MM.1S (cell line): ENCODE results near the gene KCNH1.

Experiments
- EZH2 ChIP-seq: fragments of 300-600 bp; sonication (generic); optimal IDR thresholded peaks from 2 replicates; pipeline ENCODE3; 2017; ENCODE audit warnings: low read depth, mild to moderate bottlenecking, antibody characterized with exemption, low read length, mixed read lengths
- EZH2phosphoT487 ChIP-seq: fragments of 300-600 bp; sonication (generic); IDR thresholded peaks from 2 replicates; pipeline ENCODE4 v1.6.1; 2018; ENCODE audit warnings: antibody characterized with exemption, low read length
- TF ChIP-seq, protein P1 (sequence below): fragments of 300-600 bp; sonication (generic); IDR thresholded peaks from 2 replicates; pipeline ENCODE4 v1.5.1; 2016; ENCODE audit warnings: antibody characterized with exemption, low read length, mixed read lengths

DNA sequence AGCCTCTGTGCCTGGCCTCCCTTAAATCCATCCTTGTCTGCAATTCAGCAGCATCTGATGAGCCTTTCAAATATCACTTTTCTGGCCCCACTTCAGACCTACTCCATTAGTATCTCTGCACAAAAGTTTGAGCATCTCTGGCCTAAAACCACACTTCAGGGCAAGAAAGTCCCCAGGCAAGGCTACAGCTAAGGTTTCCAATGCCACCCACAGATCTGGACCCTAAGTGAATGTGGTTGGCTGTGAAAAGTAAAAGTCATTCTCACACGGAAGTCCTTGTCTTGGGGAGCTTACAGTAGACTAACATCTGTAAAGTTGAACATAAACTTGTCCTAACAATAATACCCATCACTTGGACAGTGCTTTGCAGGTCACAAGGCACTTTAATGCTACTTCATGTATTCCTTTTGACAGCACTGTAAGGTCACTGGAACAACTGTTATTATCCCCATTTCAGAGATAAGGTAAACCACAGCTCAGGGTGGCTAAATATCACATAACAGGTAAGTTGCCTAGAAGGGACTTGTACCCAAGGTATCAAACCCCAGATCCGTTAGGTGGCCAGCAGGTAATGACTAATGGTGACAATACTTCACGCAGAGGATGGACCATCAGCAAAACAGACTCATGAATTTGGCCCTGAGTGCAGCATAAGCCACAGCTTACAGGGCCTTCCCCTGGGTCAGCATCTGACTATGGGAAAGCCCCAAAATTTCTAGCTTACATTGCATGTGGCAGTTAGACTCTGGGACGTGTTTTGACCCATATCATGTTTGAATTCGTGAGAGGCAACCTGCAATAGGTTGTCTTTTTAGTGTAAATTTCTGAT, 449.3 kb downstream of the KCNH1 start:
- TF ChIP-seq, protein P1, sequence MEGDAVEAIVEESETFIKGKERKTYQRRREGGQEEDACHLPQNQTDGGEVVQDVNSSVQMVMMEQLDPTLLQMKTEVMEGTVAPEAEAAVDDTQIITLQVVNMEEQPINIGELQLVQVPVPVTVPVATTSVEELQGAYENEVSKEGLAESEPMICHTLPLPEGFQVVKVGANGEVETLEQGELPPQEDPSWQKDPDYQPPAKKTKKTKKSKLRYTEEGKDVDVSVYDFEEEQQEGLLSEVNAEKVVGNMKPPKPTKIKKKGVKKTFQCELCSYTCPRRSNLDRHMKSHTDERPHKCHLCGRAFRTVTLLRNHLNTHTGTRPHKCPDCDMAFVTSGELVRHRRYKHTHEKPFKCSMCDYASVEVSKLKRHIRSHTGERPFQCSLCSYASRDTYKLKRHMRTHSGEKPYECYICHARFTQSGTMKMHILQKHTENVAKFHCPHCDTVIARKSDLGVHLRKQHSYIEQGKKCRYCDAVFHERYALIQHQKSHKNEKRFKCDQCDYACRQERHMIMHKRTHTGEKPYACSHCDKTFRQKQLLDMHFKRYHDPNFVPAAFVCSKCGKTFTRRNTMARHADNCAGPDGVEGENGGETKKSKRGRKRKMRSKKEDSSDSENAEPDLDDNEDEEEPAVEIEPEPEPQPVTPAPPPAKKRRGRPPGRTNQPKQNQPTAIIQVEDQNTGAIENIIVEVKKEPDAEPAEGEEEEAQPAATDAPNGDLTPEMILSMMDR = no peak
- TF ChIP-seq EZH2phosphoT487 = no peak
- TF ChIP-seq EZH2 = no peak
